Endothelial cell (in vitro differentiated cells): Measurements from ENCODE around the gene WHRN. TPM values are rescaled to one million over a fixed set of nuclear protein-coding genes. Genes with fewer than 3 reads are reported as not detected.

Experiments
- DNase-seq: peaks from one replicate; pipeline ENCODE4 v3.0.0; 2021; ENCODE audit warnings: low spot score
- H3K27ac Mint-ChIP-seq: one replicate; pipeline ENCODE4 v1.8.0; 2021; ENCODE audit warnings: mixed read lengths, inconsistent platforms; ENCODE audit not compliant: unreplicated experiment
- H3K27me3 Mint-ChIP-seq: one replicate; pipeline ENCODE4 v1.8.0; 2021; ENCODE audit warnings: mild to moderate bottlenecking, moderate library complexity, mixed read lengths, inconsistent platforms; ENCODE audit not compliant: unreplicated experiment
- H3K36me3 Mint-ChIP-seq: one replicate; pipeline ENCODE4 v1.8.0; 2021; ENCODE audit warnings: mild to moderate bottlenecking, low read depth, mixed read lengths, inconsistent platforms; ENCODE audit not compliant: unreplicated experiment
- H3K4me1 Mint-ChIP-seq: one replicate; pipeline ENCODE4 v1.8.0; 2021; ENCODE audit warnings: mild to moderate bottlenecking, mixed read lengths, inconsistent platforms; ENCODE audit not compliant: unreplicated experiment
- H3K4me3 Mint-ChIP-seq: one replicate; pipeline ENCODE4 v1.8.0; 2021; ENCODE audit warnings: mild to moderate bottlenecking, mixed read lengths, inconsistent platforms; ENCODE audit not compliant: unreplicated experiment
- H3K9me3 Mint-ChIP-seq: one replicate; pipeline ENCODE4 v1.8.0; 2021; ENCODE audit warnings: mixed read lengths, inconsistent platforms; ENCODE audit not compliant: unreplicated experiment
- CTCF ChIP-seq: fragments of 200-600 bp; sonication (generic); IDR thresholded peaks from one replicate; pipeline ENCODE4 v1.5.0; 2021; ENCODE audit warnings: antibody characterized with exemption; ENCODE audit not compliant: unreplicated experiment
- total RNA-seq: library from RNA; stranded (reverse); fragmentation: NEBNext Ultra II Directional; extraction: Animal tissue kit (Norgen Biotek cat#: 25700); gene quantifications from one replicate; pipeline ENCODE4 v1.2.1, GENCODE V29; 2021; ENCODE audit not compliant: unreplicated experiment

The WHRN gene
- total RNA-seq, 1 donor from 2014 or later, result 4.1 TPM

- Mint-ChIP-seq H3K27me3 (peaks cover 6% of the 10 kb centered on the region), H3K27ac (no peak overlapping the region), H3K9me3 (no peaks in the 10 kb centered on the region), H3K4me1 (peaks cover 15% of the 10 kb centered on the region), H3K4me3 (no peak overlapping the region), H3K36me3 (no peaks in the 10 kb centered on the region)
- no peak for TF ChIP-seq CTCF
- DNase-seq, result no peak
These were observed 103.9 kb downstream of the WHRN start for GRCh38 chr9:114401344-114401743.

- DNase-seq, result no peak
- Mint-ChIP-seq H3K4me1 (peaks cover 15% of the 10 kb centered on the region), H3K9me3 (no peaks in the 10 kb centered on the region), H3K36me3 (no peaks in the 10 kb centered on the region), H3K27me3 (peaks cover 6% of the 10 kb centered on the region), H3K4me3 (no peak overlapping the region), H3K27ac (no peak overlapping the region)
- no peak for TF ChIP-seq CTCF
These were observed 104.5 kb downstream of the WHRN start for GRCh38 chr9:114400772-114401171.

- no peak for TF ChIP-seq CTCF
- no peak overlapping the region for H3K27ac Mint-ChIP-seq
- no peaks in the 10 kb centered on the region for H3K9me3 Mint-ChIP-seq
- no peak overlapping the region for H3K4me3 Mint-ChIP-seq
- no peak for DNase-seq
- H3K27me3 Mint-ChIP-seq, result peaks cover 6% of the 10 kb centered on the region
- H3K4me1 Mint-ChIP-seq, result peaks cover 18% of the 10 kb centered on the region
- H3K36me3 Mint-ChIP-seq, result no peaks in the 10 kb centered on the region
These were observed 105.1 kb downstream of the WHRN start for GRCh38 chr9:114400219-114400618.

- no peak for TF ChIP-seq CTCF
- peaks cover 6% of the 10 kb centered on the region for H3K27me3 Mint-ChIP-seq
- H3K9me3 Mint-ChIP-seq, result no peaks in the 10 kb centered on the region
- H3K36me3 Mint-ChIP-seq, result no peaks in the 10 kb centered on the region
- H3K4me1 Mint-ChIP-seq, result peaks cover 20% of the 10 kb centered on the region
- no peak overlapping the region for H3K27ac Mint-ChIP-seq
- no peak for DNase-seq
- H3K4me3 Mint-ChIP-seq, result no peak overlapping the region
These were observed 105.9 kb downstream of the WHRN start for GRCh38 chr9:114399381-114399780.

- Mint-ChIP-seq H3K36me3 (no peaks in the 10 kb centered on the region), H3K4me1 (peaks cover 22% of the 10 kb centered on the region), H3K4me3 (peak overlapping the region; percentile 93), H3K9me3 (no peaks in the 10 kb centered on the region), H3K27ac (peak overlapping the region; percentile 98), H3K27me3 (peaks cover 6% of the 10 kb centered on the region)
- DNase-seq, result peak; percentile 98
- TF ChIP-seq CTCF, result no peak
These were observed 107.2 kb downstream of the WHRN start for GRCh38 chr9:114397848-114398605.
